Stimulated activated CD4-positive, alpha-beta T cell treated with anti-CD3 and anti-CD28 coated beads, TNF-alpha, amount 100 ng/mL, for 24 hours (primary cell): ENCODE results near the gene VEPH1.
"Not testable (repeated sequence)": the region's sequence is repeated elsewhere in the genome, so short reads cannot be mapped to it uniquely, and the experiment has no call there.

Source experiments
- DNase-seq, 3 experiments: peaks; one replicate each; pipeline ENCODE4 v3.0.0-alpha.2; 2020; ENCODE audit warnings: low read depth in 3 of 3

VEPH1 gene

GRCh38 chr3:157350651-157351050, 152.6 kb downstream of the VEPH1 start:
- not testable (repeated sequence) for DNase-seq

- not testable (repeated sequence) for DNase-seq
These were observed 154.7 kb downstream of the VEPH1 start for GRCh38 chr3:157348304-157349075.

GRCh38 chr3:157347577-157348303, 155.5 kb downstream of the VEPH1 start:
- DNase-seq, result no peak

GRCh38 chr3:157336252-157337009, 166.8 kb downstream of the VEPH1 start:
- DNase-seq, result no peak

- DNase-seq, result no peak
These were observed 167.8 kb downstream of the VEPH1 start for GRCh38 chr3:157335233-157336076.

- DNase-seq, result no peak
These were observed 169.6 kb downstream of the VEPH1 start for GRCh38 chr3:157333551-157333991.

- no peak for DNase-seq
These were observed 173.0 kb downstream of the VEPH1 start for GRCh38 chr3:157330206-157330605.

- DNase-seq, result no peak
These were observed 173.7 kb downstream of the VEPH1 start for GRCh38 chr3:157329551-157329950.

- no peak for DNase-seq
These were observed 175.4 kb downstream of the VEPH1 start for GRCh38 chr3:157327837-157328236.

- DNase-seq, result no peak
These were observed 176.2 kb downstream of the VEPH1 start for GRCh38 chr3:157327018-157327417.

GRCh38 chr3:157324869-157325268, 178.3 kb downstream of the VEPH1 start:
- DNase-seq, result not testable (repeated sequence)

- DNase-seq, result no peak
These were observed 179.9 kb downstream of the VEPH1 start for GRCh38 chr3:157323360-157323759.

- no peak for DNase-seq
These were observed 183.5 kb downstream of the VEPH1 start for GRCh38 chr3:157319672-157320071.

- no peak for DNase-seq
These were observed 184.5 kb downstream of the VEPH1 start for GRCh38 chr3:157318639-157319288.

- DNase-seq, result no peak
These were observed 185.3 kb downstream of the VEPH1 start for GRCh38 chr3:157317895-157318294.

- DNase-seq, result no peak
These were observed 190.0 kb downstream of the VEPH1 start for GRCh38 chr3:157313186-157313585.

- DNase-seq, result no peak
These were observed 190.9 kb downstream of the VEPH1 start for GRCh38 chr3:157312376-157312745.

GRCh38 chr3:157311633-157312375, 191.4 kb downstream of the VEPH1 start:
- DNase-seq, result no peak

GRCh38 chr3:157310329-157311052, 192.7 kb downstream of the VEPH1 start:
- no peak for DNase-seq

GRCh38 chr3:157306502-157306901, 196.7 kb downstream of the VEPH1 start:
- DNase-seq, result no peak
